HepG2 (cell line): Measurements from ENCODE around the gene ALAS2. TPM values are rescaled to one million over a fixed set of nuclear protein-coding genes. Genes with fewer than 3 reads are reported as not detected.
A peak's percentile ranks its signal among the peaks of the same experiment; 100 is the strongest.

ENCODE experiments used
- ATAC-seq: fragments of 200-7000 bp; cut with Tn5 transposase; 3 replicates; pipeline ENCODE4 v1.9.1; 2020; ENCODE audit warnings: mild to moderate bottlenecking, moderate library complexity
- BruUV-seq: library from RNA; stranded (reverse); fragments of 400-500 nt; replicated peaks from 2 replicates; lab custom pipeline; 2021; lab: Mats Ljungman, UMichigan
- CTCF ChIA-PET: fragments of 300-600 bp; formaldehyde crosslinking; extraction: SDS; loops from one replicate; lab custom pipeline; 2021; ENCODE audit warnings: low total read pairs, inconsistent platforms, low intra/inter-chr PET ratio; lab: Yijun Ruan, JAX
- POLR2A ChIA-PET: fragments of 350-600 bp; sonication (Branson Sonifier 250); formaldehyde crosslinking; loops from one replicate; lab custom pipeline; 2020; ENCODE audit warnings: antibody characterized with exemption, inconsistent platforms; lab: Yijun Ruan, JAX
- DNase-seq: peaks from one replicate; pipeline ENCODE4 v3.0.0-alpha.2; 2015; ENCODE audit warnings: low spot score
- FAIRE-seq: peaks from 3 replicates; lab custom pipeline; 2011; peaks lifted over from hg19 to GRCh38; lab: Jason Lieb, UNC
- H2AFZ ChIP-seq: one replicate; pipeline ENCODE4 v1.6.1; 2011; ENCODE audit warnings: low read length, inconsistent platforms
- H3K27ac ChIP-seq: fragments of 300-600 bp; 3 replicates; pipeline ENCODE4 v1.8.0; 2011; ENCODE audit warnings: mixed run types, mild to moderate bottlenecking, mixed read lengths, low read length, inconsistent platforms; ENCODE audit not compliant: insufficient read depth; ENCODE audit errors: extremely low read length
- H3K27me3 ChIP-seq, 2 experiments: fragments of 200-600 bp in 1 of 2; 2 replicates in 1 of 2; 3 replicates in 1 of 2; pipeline versions ENCODE4 v1.6.0 to v1.8.0; 2011; ENCODE audit warnings: low read length in 2 of 2, mild to moderate bottlenecking in 2 of 2, moderate library complexity in 2 of 2, inconsistent platforms in 1 of 2; ENCODE audit not compliant: insufficient read depth in 2 of 2, control insufficient read depth in 1 of 2
- H3K36me3 ChIP-seq, 2 experiments: fragments of 200-600 bp in 1 of 2; replicated peaks in 1 of 2; 2 replicates in 1 of 2; 3 replicates in 1 of 2; pipeline versions ENCODE4 v1.5.1 to v1.8.0; 2011; ENCODE audit warnings: low read length in 2 of 2, inconsistent platforms in 1 of 2; ENCODE audit not compliant: insufficient read depth in 2 of 2, control insufficient read depth in 1 of 2
- H3K4me1 ChIP-seq: 2 replicates; pipeline ENCODE4 v1.5.1; 2012; ENCODE audit warnings: low read length, inconsistent platforms; ENCODE audit not compliant: insufficient read depth
- H3K4me2 ChIP-seq: 2 replicates; pipeline ENCODE4 v1.6.0; 2011; ENCODE audit warnings: low read depth, low read length, inconsistent platforms
- H3K4me3 ChIP-seq, 3 experiments: fragments of 200-600 bp in 1 of 3; sonication (generic), shearing (Covaris generic) in 1 of 3; replicated peaks in 1 of 3; 2 replicates each; pipeline ENCODE4 v1.5.1; 2011 to 2016; ENCODE audit warnings: low read length in 3 of 3, inconsistent platforms in 2 of 3, low read depth in 2 of 3, mild to moderate bottlenecking in 2 of 3, control low read depth in 1 of 3, mixed read lengths in 1 of 3; ENCODE audit not compliant: insufficient read depth in 1 of 3
- H3K79me2 ChIP-seq: one replicate; pipeline ENCODE4 v1.6.1; 2011; ENCODE audit warnings: low read length, inconsistent platforms; ENCODE audit not compliant: insufficient read depth
- H3K9ac ChIP-seq: 2 replicates; pipeline ENCODE4 v1.6.0; 2011; ENCODE audit warnings: mild to moderate bottlenecking, low read depth, low read length, inconsistent platforms; ENCODE audit not compliant: insufficient read depth
- H3K9me3 ChIP-seq: 2 replicates; pipeline ENCODE4 v1.5.1; 2012; ENCODE audit warnings: mild to moderate bottlenecking, low read length
- H4K20me1 ChIP-seq: 2 replicates; pipeline ENCODE4 v1.6.0; 2011; ENCODE audit warnings: inconsistent platforms, mild to moderate bottlenecking, low read length, moderate library complexity; ENCODE audit not compliant: insufficient read depth
- ARID3A ChIP-seq: IDR thresholded peaks from 2 replicates; pipeline ENCODE4 v1.6.1; 2012; ENCODE audit warnings: low read depth, low read length, improper control_type of control experiment
- SALL1 ChIP-seq: sonication (generic); formaldehyde crosslinking; IDR thresholded peaks from 2 replicates; pipeline ENCODE4 v1.8.0; 2022; ENCODE audit warnings: mild to moderate bottlenecking, missing genetic modification reagents
- ZNF207 ChIP-seq: fragments of 450-650 bp; IDR thresholded peaks from 2 replicates; pipeline ENCODE4 v1.6.1; 2016; ENCODE audit warnings: antibody characterized with exemption, borderline replicate concordance
- in situ Hi-C: cut with HindIII; loops from 2 replicates; pipeline ENCODE4 v1.10.0; 2017; ENCODE audit warnings: low pct_unique_long_range_greater_than_20kb; ENCODE audit not compliant: extremely low pct_ligation_motif_present
- intact Hi-C: fragments of 100-400 bp; cut with micrococcal nuclease; formaldehyde crosslinking; loops from one replicate; pipeline ENCODE4 v1.10.0; 2022; ENCODE audit not compliant: unreplicated experiment
- polyA plus RNA-seq, 8 experiments: library from polyadenylated mRNA; depleted of rRNA in 3 of 8; stranded (reverse) in 7 of 8; unstranded in 1 of 8; fragments of >200 nt; fragmentation: Illumina TruSeq in 4 of 8; extraction: Trizol in 4 of 8; gene quantifications; 2 replicates each; pipeline versions ENCODE4 v1.2.1 to v1.2.3, GENCODE V29; 2011 to 2016; ENCODE audit warnings: low read depth in 4 of 8, missing spikeins in 1 of 8, mixed read lengths in 1 of 8; ENCODE audit not compliant: insufficient read depth in 1 of 8
- total RNA-seq, 5 experiments: library from RNA; depleted of rRNA; stranded (reverse); fragments of >200 nt; fragmentation: Illumina TruSeq; extraction: Trizol; gene quantifications; 2 replicates each; pipeline ENCODE4 v1.2.3, GENCODE V29; 2016; ENCODE audit warnings: low read depth in 1 of 5

ALAS2 gene
- total and polyA plus RNA-seq, 2 of the 13 experiments (the other 11 are each of a cell fraction or from before 2014, with no cell fraction given), result not detected

DNA sequence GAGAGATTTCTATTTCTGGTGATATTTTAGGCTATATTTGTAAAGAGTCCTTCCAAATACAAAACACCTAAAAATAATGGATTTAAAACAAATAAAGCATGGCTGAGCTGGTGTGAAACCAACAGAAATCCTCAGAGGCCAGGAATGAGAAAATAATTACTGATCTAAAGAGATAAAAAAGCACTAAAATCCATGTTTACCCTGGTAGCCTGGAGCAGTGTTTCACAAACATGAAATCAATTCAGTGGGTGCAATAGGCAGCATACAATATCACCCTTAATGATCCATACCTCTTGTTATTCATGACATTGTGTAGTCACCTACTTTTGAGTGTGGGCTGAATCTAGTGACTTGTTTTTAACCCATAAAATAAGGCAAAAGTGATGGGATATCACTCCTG, 51.3 kb downstream of the ALAS2 start:
- H3K9ac ChIP-seq, result no peak overlapping the region
- in situ Hi-C loops (no loop called here), intact Hi-C loops (no loop called here)
- no peak for FAIRE-seq
- no peak overlapping the region for H2AFZ ChIP-seq
- H3K9me3 ChIP-seq, result no peaks in the 10 kb centered on the region
- ATAC-seq, result no peak
- no peaks in the 10 kb centered on the region for H4K20me1 ChIP-seq
- peaks cover 17% of the 10 kb centered on the region; the same call in 1 of the 2 replicates for H3K4me1 ChIP-seq
- ChIA-PET POLR2A (interaction anchor here (1.3 to 1.7 kb wide), 2 partner anchors 16 to 20 kb away, joined by 3 to 5 read pairs; partner anchors contain the start of gene APEX2), CTCF (no interaction called here)
- no peak overlapping the region for H3K4me2 ChIP-seq
- no peak overlapping the region for H3K4me3 ChIP-seq
- no peaks in the 10 kb centered on the region for H3K79me2 ChIP-seq
- BruUV-seq, result no TSS peak
- no peak overlapping the region for H3K27ac ChIP-seq
- H3K36me3 ChIP-seq, result no peaks in the 10 kb centered on the region
- no peak for TF ChIP-seq SALL1
- DNase-seq, result no peak
- H3K27me3 ChIP-seq, result no peaks in the 10 kb centered on the region

GRCh38 chrX:54978448-54978847, 52.3 kb downstream of the ALAS2 start:
- Histone ChIP-seq H3K4me1 (peaks cover 17% of the 10 kb centered on the region; the same call in 1 of the 2 replicates), H3K4me2 (no peak overlapping the region), H3K36me3 (no peaks in the 10 kb centered on the region), H2AFZ (no peak overlapping the region), H3K79me2 (no peaks in the 10 kb centered on the region), H3K4me3 (no peak overlapping the region), H4K20me1 (no peaks in the 10 kb centered on the region), H3K27me3 (no peaks in the 10 kb centered on the region), H3K9me3 (no peaks in the 10 kb centered on the region), H3K27ac (no peak overlapping the region), H3K9ac (no peak overlapping the region)
- DNase-seq (peak; percentile 61), FAIRE-seq (no peak), ATAC-seq (no peak)
- ChIA-PET POLR2A (interaction anchor here (1.7 kb wide), 1 partner anchor 21 kb away, joined by 5 read pairs; the partner anchor contains the start of gene APEX2), CTCF (no interaction called here)
- TF ChIP-seq ARID3A (peak; percentile 61; the same call in 1 of the 2 replicates), ZNF207 (no peak)
- in situ Hi-C loops, result no loop called here
- intact Hi-C loops, result no loop called here
- BruUV-seq, result no TSS peak
